Measurements from ENCODE around the gene PPP6R3. TPM values are rescaled to one million over a fixed set of nuclear protein-coding genes. Genes with fewer than 3 reads are reported as not detected.
A peak's percentile ranks its signal among the peaks of the same experiment; 100 is the strongest.

The PPP6R3 gene
- total and polyA plus RNA-seq, 8 donors: 84.6 to 130 (median 109) TPM

DNA sequence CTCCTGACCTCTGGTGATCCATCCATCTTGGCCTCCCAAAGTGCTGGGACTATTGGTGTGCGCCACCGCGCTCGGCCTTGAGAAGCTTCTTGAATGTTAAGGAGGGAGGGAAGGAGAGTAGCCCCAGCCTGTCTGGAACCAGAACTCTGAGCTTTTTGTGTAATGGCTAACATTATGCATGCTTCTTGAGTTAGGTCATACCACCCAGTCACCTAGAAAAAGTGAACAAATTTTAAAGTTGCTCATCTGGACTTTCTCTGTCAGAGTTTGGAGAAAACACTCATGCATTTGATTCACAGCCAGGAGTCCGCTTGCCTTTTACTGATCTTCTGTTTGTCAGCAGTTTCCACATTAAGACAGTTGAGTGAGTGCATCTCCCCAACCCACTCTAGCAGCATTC lies 82.1 kb downstream of the PPP6R3 start:
- TF ChIP-seq, protein P1, sequence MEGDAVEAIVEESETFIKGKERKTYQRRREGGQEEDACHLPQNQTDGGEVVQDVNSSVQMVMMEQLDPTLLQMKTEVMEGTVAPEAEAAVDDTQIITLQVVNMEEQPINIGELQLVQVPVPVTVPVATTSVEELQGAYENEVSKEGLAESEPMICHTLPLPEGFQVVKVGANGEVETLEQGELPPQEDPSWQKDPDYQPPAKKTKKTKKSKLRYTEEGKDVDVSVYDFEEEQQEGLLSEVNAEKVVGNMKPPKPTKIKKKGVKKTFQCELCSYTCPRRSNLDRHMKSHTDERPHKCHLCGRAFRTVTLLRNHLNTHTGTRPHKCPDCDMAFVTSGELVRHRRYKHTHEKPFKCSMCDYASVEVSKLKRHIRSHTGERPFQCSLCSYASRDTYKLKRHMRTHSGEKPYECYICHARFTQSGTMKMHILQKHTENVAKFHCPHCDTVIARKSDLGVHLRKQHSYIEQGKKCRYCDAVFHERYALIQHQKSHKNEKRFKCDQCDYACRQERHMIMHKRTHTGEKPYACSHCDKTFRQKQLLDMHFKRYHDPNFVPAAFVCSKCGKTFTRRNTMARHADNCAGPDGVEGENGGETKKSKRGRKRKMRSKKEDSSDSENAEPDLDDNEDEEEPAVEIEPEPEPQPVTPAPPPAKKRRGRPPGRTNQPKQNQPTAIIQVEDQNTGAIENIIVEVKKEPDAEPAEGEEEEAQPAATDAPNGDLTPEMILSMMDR (IDR thresholded peaks at IDR 0.05): no peak
- no peak overlapping the region for H3K4me3 ChIP-seq
- peaks cover 0 to 20% of the 10 kb centered on the region in 2 donors for H3K4me1 ChIP-seq
- peak; percentile 51 for ATAC-seq
- no peaks in the 10 kb centered on the region for H3K9me3 ChIP-seq
- intact Hi-C loops (cut with DNase I): no loop called here
- no peak overlapping the region for H3K27ac ChIP-seq
- no peak for DNase-seq
- no peaks in the 10 kb centered on the region for H3K27me3 ChIP-seq
- peaks cover 0 to 65% of the 10 kb centered on the region in 2 donors for H3K36me3 ChIP-seq

DNA sequence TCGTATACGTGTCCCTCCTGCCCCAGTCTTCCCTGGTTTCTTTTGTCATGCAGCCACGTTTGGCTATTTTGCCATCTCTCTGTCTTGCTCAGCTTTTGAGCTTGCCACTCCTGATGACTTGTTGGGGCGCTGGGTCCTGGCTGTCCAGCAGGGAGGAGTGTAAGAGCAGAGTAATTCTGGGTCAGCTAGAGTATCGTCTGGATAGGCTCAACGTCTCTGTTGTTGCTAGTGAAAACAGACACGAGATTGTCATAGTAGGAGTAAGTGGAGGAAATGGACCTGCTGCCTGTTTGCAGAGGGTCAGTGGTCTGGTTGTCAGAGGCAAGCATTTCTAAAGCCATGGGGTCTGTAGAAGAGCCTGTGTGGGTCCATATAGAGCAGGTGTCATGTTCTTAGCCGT lies 83.0 kb downstream of the PPP6R3 start:
- no peak overlapping the region for H3K27ac ChIP-seq
- ATAC-seq: no peak
- DNase-seq: no peak
- no peaks in the 10 kb centered on the region for H3K9me3 ChIP-seq
- H3K4me1 ChIP-seq: peaks cover 0 to 20% of the 10 kb centered on the region in 2 donors
- H3K27me3 ChIP-seq: no peaks in the 10 kb centered on the region
- intact Hi-C loops (cut with DNase I): no loop called here
- TF ChIP-seq, protein P1 (IDR thresholded peaks at IDR 0.05): no peak
- H3K36me3 ChIP-seq: peaks cover 0 to 62% of the 10 kb centered on the region in 2 donors
- no peak overlapping the region for H3K4me3 ChIP-seq

DNA sequence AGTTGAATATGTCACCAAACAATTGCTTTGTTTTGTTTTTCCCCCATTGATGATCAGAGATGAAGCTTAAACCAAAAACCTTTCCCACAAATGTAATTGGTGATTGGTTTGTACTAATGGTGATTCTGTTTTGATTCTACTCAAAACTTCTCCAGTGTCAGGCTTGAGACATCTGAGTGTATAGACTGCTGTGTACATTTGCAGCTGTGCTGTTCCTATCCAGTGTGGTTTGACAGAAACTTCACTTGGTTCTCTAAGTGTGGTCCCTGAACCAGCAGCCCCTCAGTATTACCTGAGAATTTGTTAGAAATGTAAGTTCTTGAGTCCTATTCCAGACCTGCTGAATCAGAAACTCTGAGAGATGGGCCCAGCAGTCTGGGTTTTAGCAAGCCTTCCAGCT lies 84.8 kb downstream of the PPP6R3 start:
- intact Hi-C loops (cut with DNase I): no loop called here
- TF ChIP-seq, protein P1 (IDR thresholded peaks at IDR 0.05): no peak
- no peak for ATAC-seq
- Histone ChIP-seq H3K27me3 (no peaks in the 10 kb centered on the region), H3K4me3 (no peak overlapping the region), H3K36me3 (peaks cover 0 to 56% of the 10 kb centered on the region in 2 donors), H3K27ac (peak overlapping the region in 1 of 2 donors; percentile 1), H3K9me3 (no peaks in the 10 kb centered on the region), H3K4me1 (peaks cover 13 to 37% of the 10 kb centered on the region in 2 donors)
- DNase-seq: no peak

DNA sequence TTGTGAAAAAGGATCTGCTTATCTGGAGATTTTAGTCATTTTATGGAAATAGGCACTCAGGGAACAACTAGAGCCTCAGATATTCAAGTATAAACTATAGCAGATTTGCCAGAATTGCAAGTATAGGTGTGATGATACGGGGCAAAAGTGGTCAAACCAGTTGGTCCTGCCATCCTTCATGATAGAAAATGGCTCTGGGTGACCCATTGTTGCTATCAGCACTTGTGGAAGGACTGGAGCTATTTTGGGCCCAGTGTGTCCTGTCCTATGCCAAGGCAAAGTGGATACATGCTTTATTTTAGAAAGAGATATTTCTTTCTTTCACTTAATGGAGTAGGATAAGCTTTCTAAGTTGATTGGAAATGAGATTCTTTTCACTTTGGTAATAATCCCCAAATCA lies 85.2 kb downstream of the PPP6R3 start:
- TF ChIP-seq, protein P1 (IDR thresholded peaks at IDR 0.05): no peak
- Histone ChIP-seq H3K27me3 (no peaks in the 10 kb centered on the region), H3K27ac (peak overlapping the region in 1 of 2 donors; percentile 30), H3K4me1 (peaks cover 17 to 42% of the 10 kb centered on the region in 2 donors), H3K36me3 (peaks cover 0 to 52% of the 10 kb centered on the region in 2 donors), H3K9me3 (no peaks in the 10 kb centered on the region), H3K4me3 (no peak overlapping the region)
- DNase-seq (no peak), ATAC-seq (peak; percentile 57)
- intact Hi-C loops (cut with DNase I): no loop called here

DNA sequence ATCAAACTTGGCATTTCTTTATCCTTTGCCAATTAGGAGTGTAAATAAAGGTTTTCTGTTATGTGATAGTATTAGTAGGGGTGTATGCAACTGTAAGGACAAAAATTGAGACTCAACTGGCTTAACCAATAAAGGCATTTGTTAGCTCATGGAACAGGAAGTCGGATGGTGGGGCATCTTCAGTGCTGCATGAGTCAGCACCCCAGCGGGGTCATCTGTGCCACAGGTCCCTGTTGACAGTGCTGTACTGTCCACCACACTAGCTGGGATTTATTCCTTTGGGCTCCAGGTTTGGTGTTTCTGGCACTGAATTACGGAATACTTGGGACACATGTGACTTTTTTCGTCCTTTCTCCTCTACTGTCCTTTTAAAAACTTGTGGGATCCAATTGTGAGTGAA lies 86.0 kb downstream of the PPP6R3 start:
- Histone ChIP-seq H3K27me3 (no peaks in the 10 kb centered on the region), H3K9me3 (no peaks in the 10 kb centered on the region), H3K27ac (peak overlapping the region in 1 of 2 donors; percentile 30), H3K4me3 (no peak overlapping the region), H3K4me1 (peaks cover 19 to 49% of the 10 kb centered on the region in 2 donors), H3K36me3 (peaks cover 0 to 54% of the 10 kb centered on the region in 2 donors)
- DNase-seq: peak in 1 of 4 donors; percentile 81
- TF ChIP-seq, protein P1 (IDR thresholded peaks at IDR 0.05): no peak
- intact Hi-C loops (cut with DNase I): no loop called here
- ATAC-seq: peak; percentile 28
